ENCODE data around the gene GLCCI1.

DNA sequence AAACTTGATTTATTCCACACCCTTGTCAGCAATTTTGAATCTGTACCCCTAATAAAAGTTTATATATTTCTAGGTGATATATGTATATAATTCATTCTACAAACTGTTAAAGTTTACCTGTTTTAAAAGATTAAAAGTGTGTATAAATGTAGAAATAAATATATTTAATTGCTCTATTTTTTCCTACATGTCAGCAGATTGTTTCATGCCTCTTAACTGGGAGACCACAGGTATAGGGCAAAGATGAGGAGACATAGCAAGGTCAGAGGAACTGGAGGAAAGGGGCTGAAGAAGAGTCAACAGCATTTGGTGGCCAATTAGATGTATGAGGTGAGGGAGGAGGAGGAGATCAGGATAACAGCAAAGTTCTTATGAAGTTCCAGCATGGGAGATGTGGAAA lies 109.8 kb downstream of the GLCCI1 start:
- TF ChIP-seq, protein P1, sequence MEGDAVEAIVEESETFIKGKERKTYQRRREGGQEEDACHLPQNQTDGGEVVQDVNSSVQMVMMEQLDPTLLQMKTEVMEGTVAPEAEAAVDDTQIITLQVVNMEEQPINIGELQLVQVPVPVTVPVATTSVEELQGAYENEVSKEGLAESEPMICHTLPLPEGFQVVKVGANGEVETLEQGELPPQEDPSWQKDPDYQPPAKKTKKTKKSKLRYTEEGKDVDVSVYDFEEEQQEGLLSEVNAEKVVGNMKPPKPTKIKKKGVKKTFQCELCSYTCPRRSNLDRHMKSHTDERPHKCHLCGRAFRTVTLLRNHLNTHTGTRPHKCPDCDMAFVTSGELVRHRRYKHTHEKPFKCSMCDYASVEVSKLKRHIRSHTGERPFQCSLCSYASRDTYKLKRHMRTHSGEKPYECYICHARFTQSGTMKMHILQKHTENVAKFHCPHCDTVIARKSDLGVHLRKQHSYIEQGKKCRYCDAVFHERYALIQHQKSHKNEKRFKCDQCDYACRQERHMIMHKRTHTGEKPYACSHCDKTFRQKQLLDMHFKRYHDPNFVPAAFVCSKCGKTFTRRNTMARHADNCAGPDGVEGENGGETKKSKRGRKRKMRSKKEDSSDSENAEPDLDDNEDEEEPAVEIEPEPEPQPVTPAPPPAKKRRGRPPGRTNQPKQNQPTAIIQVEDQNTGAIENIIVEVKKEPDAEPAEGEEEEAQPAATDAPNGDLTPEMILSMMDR (optimal IDR thresholded peaks at IDR 0.05 in 1 of 3, IDR thresholded peaks at IDR 0.05 in 1 of 3, conservative IDR thresholded peaks at IDR 0.05 in 1 of 3; ENCODE audit: extremely low read depth in 1 of 3, insufficient read depth in 2 of 3, low read length in 3 of 3) = no peak
- no peak for TF ChIP-seq EZH2 (IDR thresholded peaks at IDR 0.05; ENCODE audit: low read length)

Measured in keratinocyte (primary cell).